Tibial artery (tissue), 4 donors: ENCODE measurements around the gene CHMP6.
"Not testable (repeated sequence)": the region's sequence is repeated elsewhere in the genome, so short reads cannot be mapped to it uniquely, and the experiment has no call there.

Experiments used
- DNase-seq, 2 donors: peaks; one replicate each; pipeline ENCODE4 v3.0.0-alpha.2; 2019
- H3K27ac ChIP-seq, 2 donors: fragments of 200-600 bp; sonication (generic) in 1 of 2; 1 replicate in 1 of 2; 2 replicates in 1 of 2; pipeline ENCODE4 v1.5.1; 2018 to 2019; ENCODE audit warnings: mild to moderate bottlenecking in 1 of 2
- H3K27me3 ChIP-seq, 2 donors: fragments of 200-600 bp; sonication (generic) in 1 of 2; one replicate each; pipeline versions ENCODE4 v1.5.1 to v1.6.0; 2016 to 2019
- H3K36me3 ChIP-seq, 3 donors: fragments of 200-600 bp; sonication (generic) in 2 of 3; one replicate each; pipeline ENCODE4 v1.5.1; 2016 to 2019; ENCODE audit warnings: mild to moderate bottlenecking in 2 of 3
- H3K4me1 ChIP-seq, 4 donors: fragments of 200-600 bp; sonication (generic) in 2 of 4; 1 replicate in 3 of 4; 2 replicates in 1 of 4; pipeline ENCODE4 v1.5.1; 2016 to 2019
- H3K4me3 ChIP-seq, 2 donors: fragments of 200-600 bp; sonication (generic) in 1 of 2; 1 replicate in 1 of 2; 2 replicates in 1 of 2; pipeline ENCODE4 v1.5.1; 2018 to 2019; ENCODE audit warnings: mild to moderate bottlenecking in 2 of 2
- H3K9me3 ChIP-seq, 3 donors: fragments of 200-600 bp; sonication (generic) in 1 of 3; one replicate each; pipeline ENCODE4 v1.5.1; 2016 to 2019
- CTCF ChIP-seq, 2 experiments: fragments of 200-600 bp in 1 of 2; fragments of 450-650 bp in 1 of 2; IDR thresholded peaks; one replicate each; pipeline ENCODE4 v1.5.1; 2017 to 2019; ENCODE audit warnings: antibody characterized with exemption in 2 of 2, mild to moderate bottlenecking in 1 of 2, moderate library complexity in 1 of 2
- intact Hi-C: fragments of 100-400 bp; cut with DNase I; formaldehyde crosslinking; loops from one replicate; pipeline ENCODE4 v1.15.0; 2023; ENCODE audit warnings: low total_unique reads

The CHMP6 gene

DNA sequence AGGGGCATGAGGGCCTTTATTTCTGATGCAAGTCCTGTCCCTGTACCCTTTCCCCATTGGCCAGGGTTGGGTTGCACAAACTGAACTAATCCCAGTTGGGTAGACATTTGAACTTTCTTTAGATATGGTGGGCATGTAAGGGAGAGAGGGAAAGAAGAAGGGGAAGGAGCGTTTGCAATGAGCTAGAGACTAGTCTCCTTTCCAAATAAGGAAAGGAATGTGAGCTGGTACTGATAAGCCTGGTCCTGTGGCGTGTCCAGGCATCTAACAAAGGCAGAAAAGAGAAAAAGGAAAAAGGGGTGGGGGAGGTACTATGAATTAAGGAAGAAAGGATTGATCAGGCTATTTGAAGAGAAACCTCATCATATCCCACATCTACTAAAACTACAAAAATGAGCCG, 20.3 kb downstream of the CHMP6 start:
- no peaks in the 10 kb centered on the region for H3K4me1 ChIP-seq
- TF ChIP-seq CTCF (IDR thresholded peaks at IDR 0.05): no peak
- H3K36me3 ChIP-seq: peaks cover 0 to 7% (median 0%) of the 10 kb centered on the region in 3 donors
- intact Hi-C loops: no loop called here
- no peak for DNase-seq
- no peak overlapping the region for H3K27ac ChIP-seq
- H3K9me3 ChIP-seq: peaks cover 0 to 12% (median 9%) of the 10 kb centered on the region in 3 donors
- no peaks in the 10 kb centered on the region for H3K27me3 ChIP-seq
- no peak overlapping the region for H3K4me3 ChIP-seq

GRCh38 chr17:81012574-81013447, 21.2 kb downstream of the CHMP6 start:
- TF ChIP-seq CTCF (IDR thresholded peaks at IDR 0.05): no peak
- Histone ChIP-seq H3K27ac (no peak overlapping the region), H3K9me3 (peaks cover 0 to 12% (median 9%) of the 10 kb centered on the region in 3 donors), H3K4me1 (peaks cover 0 to 2% (median 1%) of the 10 kb centered on the region in 4 donors), H3K4me3 (no peak overlapping the region), H3K36me3 (peaks cover 0 to 7% (median 0%) of the 10 kb centered on the region in 3 donors), H3K27me3 (no peaks in the 10 kb centered on the region)
- DNase-seq: no peak
- intact Hi-C loops: no loop called here

- no peak for DNase-seq
- H3K27me3 ChIP-seq: no peaks in the 10 kb centered on the region
- no peak overlapping the region for H3K4me3 ChIP-seq
- H3K27ac ChIP-seq: no peak overlapping the region
- peaks cover 0 to 12% (median 9%) of the 10 kb centered on the region in 3 donors for H3K9me3 ChIP-seq
- peaks cover 0 to 7% (median 0%) of the 10 kb centered on the region in 3 donors for H3K36me3 ChIP-seq
- H3K4me1 ChIP-seq: peaks cover 0 to 9% (median 5%) of the 10 kb centered on the region in 4 donors
- TF ChIP-seq CTCF (IDR thresholded peaks at IDR 0.05): no peak
- intact Hi-C loops: no loop called here
Measured at GRCh38 chr17:81013642-81014041, 22.0 kb downstream of the CHMP6 start.

GRCh38 chr17:81015136-81015535, 23.5 kb downstream of the CHMP6 start:
- Histone ChIP-seq H3K4me1 (peaks cover 0 to 12% (median 5%) of the 10 kb centered on the region in 4 donors), H3K9me3 (peaks cover 0 to 12% (median 9%) of the 10 kb centered on the region in 3 donors), H3K4me3 (no peak overlapping the region), H3K27ac (no peak overlapping the region), H3K36me3 (peaks cover 0 to 7% (median 0%) of the 10 kb centered on the region in 3 donors), H3K27me3 (no peaks in the 10 kb centered on the region)
- intact Hi-C loops: no loop called here
- DNase-seq: no peak
- no peak for TF ChIP-seq CTCF (IDR thresholded peaks at IDR 0.05)

DNA sequence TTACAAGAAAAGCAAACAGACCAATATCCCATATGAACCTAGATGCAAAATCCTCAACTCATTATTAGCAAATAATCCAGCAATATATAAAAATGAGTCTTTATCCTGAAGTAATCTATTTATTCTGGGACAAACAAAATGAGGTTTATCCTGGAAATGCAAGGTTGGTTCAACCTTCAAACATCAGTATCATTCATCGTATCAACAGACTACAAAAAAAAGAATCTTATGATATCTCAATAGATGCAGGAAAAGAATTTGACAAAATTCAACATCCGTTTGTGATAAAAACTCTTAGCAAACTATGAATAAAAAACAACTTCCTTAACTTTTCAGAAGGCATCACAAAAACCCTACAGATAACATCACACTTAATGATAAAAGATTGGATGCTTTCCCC, 24.9 kb downstream of the CHMP6 start:
- no peaks in the 10 kb centered on the region for H3K36me3 ChIP-seq
- H3K27me3 ChIP-seq: peaks cover 0 to 4% of the 10 kb centered on the region in 2 donors
- no peak overlapping the region for H3K4me3 ChIP-seq
- no peak for DNase-seq
- intact Hi-C loops: no loop called here
- H3K27ac ChIP-seq: no peak overlapping the region
- H3K4me1 ChIP-seq: peaks cover 0 to 21% (median 17%) of the 10 kb centered on the region in 4 donors
- H3K9me3 ChIP-seq: peaks cover 0 to 2% (median 0%) of the 10 kb centered on the region in 3 donors
- TF ChIP-seq CTCF (IDR thresholded peaks at IDR 0.05): no peak

- H3K9me3 ChIP-seq, H3K36me3 ChIP-seq, DNase-seq, H3K4me3 ChIP-seq, H3K27me3 ChIP-seq, intact Hi-C loops, H3K27ac ChIP-seq: not testable (repeated sequence)
- H3K4me1 ChIP-seq: peaks cover 0 to 23% (median 18%) of the 10 kb centered on the region in 4 donors
Measured at GRCh38 chr17:81017330-81017729, 25.7 kb downstream of the CHMP6 start.
